ENCODE data around the gene SNX27. TPM values are rescaled to one million over a fixed set of nuclear protein-coding genes. Genes with fewer than 3 reads are reported as not detected.

The SNX27 gene
- total and polyA plus RNA-seq, 10 of the 15 experiments (the other 5 are each of a cell fraction or from before 2014, with no cell fraction given) = 3.8 to 21.8 (median 12.5) TPM

GRCh38 chr1:151710187-151710840 lies 98.5 kb downstream of the SNX27 start:
- intact Hi-C loops (cut with micrococcal nuclease; ENCODE audit: unreplicated experiment) = loop anchor here (10.0 kb wide), 1 partner anchor 124 kb away; the partner anchor contains the start of genes C2CD4D and RORC

More at GRCh38 chr1:151710187-151710840, 98.5 kb downstream of the SNX27 start:
- WGBS (ENCODE audit: insufficient coverage, insufficient replicate concordance, low lambda C conversion rate, missing lambda C conversion rate) = 39% methylated on average over 10 of the region's 15 CpGs
- Histone ChIP-seq H2AFZ (ENCODE audit: control insufficient read depth, low read depth, low read length) (no peak overlapping the region), H3K4me3 (no peak overlapping the region), H3K4me2 (ENCODE audit: control insufficient read depth, insufficient read depth) (no peak overlapping the region), H3K79me2 (ENCODE audit: control insufficient read depth, insufficient read depth, low read length) (no peaks in the 10 kb centered on the region), H4K20me1 (ENCODE audit: control insufficient read depth, insufficient read depth) (no peaks in the 10 kb centered on the region), H3K4me1 (ENCODE audit: control insufficient read depth, insufficient read depth, low read length) (no peaks in the 10 kb centered on the region), H3K9ac (ENCODE audit: control insufficient read depth, insufficient read depth, low read length) (no peak overlapping the region), H3K36me3 (ENCODE audit: control insufficient read depth in 2 of 2, insufficient read depth in 2 of 2, low read length in 1 of 2) (no peaks in the 10 kb centered on the region), H3K27me3 (replicated peaks in 1 of 2; ENCODE audit: control insufficient read depth in 2 of 2, insufficient read depth in 2 of 2, low read length in 1 of 2) (peaks cover 0 to 3% of the 10 kb centered on the region in 2 experiments; a peak in 2 of 4 replicates), H3K9me3 (replicated peaks; ENCODE audit: control insufficient read depth, insufficient read depth, low read length) (no peaks in the 10 kb centered on the region), H3K27ac (ENCODE audit: control insufficient read depth, insufficient read depth) (no peak overlapping the region)
- FAIRE-seq (no peak), DNase-seq (ENCODE audit: low read depth, low spot score) (no peak), ATAC-seq (no peak)
- in situ Hi-C loops (cut with MboI) = no loop called here
- ChIA-PET CTCF (interaction anchor here (0.5 kb wide), 1 partner anchor 174 kb away, joined by 5 read pairs; no protein-coding TSS in a partner anchor), POLR2A (no interaction called here), RAD21 (ENCODE audit: unreplicated experiment) (no interaction called here), SMC1A (ENCODE audit: uncharacterized antibody, unreplicated experiment) (interaction anchor here (0.9 kb wide), 1 partner anchor 10 kb away, joined by 3 read pairs; the partner anchor contains the start of gene RIIAD1)
- BruUV-seq (replicated peaks) = no TSS peak
- no peak for TF ChIP-seq BHLHE40 (IDR thresholded peaks at IDR 0.05; ENCODE audit: borderline replicate concordance in 1 of 2, low read depth in 2 of 2, low read length in 1 of 2)
- TF ChIP-seq BMI1 (IDR thresholded peaks at IDR 0.05; ENCODE audit: borderline replicate concordance) = peak; percentile 85
- TF ChIP-seq, protein P1, sequence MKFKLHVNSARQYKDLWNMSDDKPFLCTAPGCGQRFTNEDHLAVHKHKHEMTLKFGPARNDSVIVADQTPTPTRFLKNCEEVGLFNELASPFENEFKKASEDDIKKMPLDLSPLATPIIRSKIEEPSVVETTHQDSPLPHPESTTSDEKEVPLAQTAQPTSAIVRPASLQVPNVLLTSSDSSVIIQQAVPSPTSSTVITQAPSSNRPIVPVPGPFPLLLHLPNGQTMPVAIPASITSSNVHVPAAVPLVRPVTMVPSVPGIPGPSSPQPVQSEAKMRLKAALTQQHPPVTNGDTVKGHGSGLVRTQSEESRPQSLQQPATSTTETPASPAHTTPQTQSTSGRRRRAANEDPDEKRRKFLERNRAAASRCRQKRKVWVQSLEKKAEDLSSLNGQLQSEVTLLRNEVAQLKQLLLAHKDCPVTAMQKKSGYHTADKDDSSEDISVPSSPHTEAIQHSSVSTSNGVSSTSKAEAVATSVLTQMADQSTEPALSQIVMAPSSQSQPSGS (IDR thresholded peaks at IDR 0.05; ENCODE audit: low read length) = no peak
- no peak for TF ChIP-seq USF2 (IDR thresholded peaks at IDR 0.05; ENCODE audit: borderline replicate concordance, low read depth, low read length)
- no peak for TF ChIP-seq MYB (IDR thresholded peaks at IDR 0.05; ENCODE audit: borderline replicate concordance, low read depth, low read length)
- peak; percentile 37; the same call in 1 of the 2 replicates for TF ChIP-seq ATF7 (IDR thresholded peaks at IDR 0.05; ENCODE audit: low read depth)
- TF ChIP-seq SRF (IDR thresholded peaks at IDR 0.05; ENCODE audit: low read depth in 2 of 2, low read length in 2 of 2) = no peak
- TF ChIP-seq CUX1 (IDR thresholded peaks at IDR 0.05; ENCODE audit: insufficient replicate concordance, low read depth, low read length) = no peak
- no peak for TF ChIP-seq NR2C2 (IDR thresholded peaks at IDR 0.05; ENCODE audit: borderline replicate concordance, control insufficient read depth, insufficient read length, low read depth)
